ENCODE measurements around the gene RAB11FIP5. TPM values are rescaled to one million over a fixed set of nuclear protein-coding genes. Genes with fewer than 3 reads are reported as not detected.

Gene RAB11FIP5
- total RNA-seq, 1 donor from 2014 or later: 54.7 TPM

- no peak overlapping the region for H3K4me3 Mint-ChIP-seq (ENCODE audit: unreplicated experiment)
- TF ChIP-seq CTCF (IDR thresholded peaks at IDR 0.05): no peak
- peaks cover 10% of the 10 kb centered on the region for H3K36me3 Mint-ChIP-seq (ENCODE audit: low read depth)
- no peaks in the 10 kb centered on the region for H3K4me1 Mint-ChIP-seq (ENCODE audit: low read depth)
- H3K27ac Mint-ChIP-seq (ENCODE audit: unreplicated experiment): no peak overlapping the region
- DNase-seq (ENCODE audit: low spot score): no peak
- no peaks in the 10 kb centered on the region for H3K27me3 Mint-ChIP-seq (ENCODE audit: low read depth)
- H3K9me3 Mint-ChIP-seq (ENCODE audit: low read depth): no peaks in the 10 kb centered on the region
Observed at GRCh38 chr2:73031725-73032701, 80.7 kb downstream of the RAB11FIP5 start.

GRCh38 chr2:73031095-73031678 lies 81.6 kb downstream of the RAB11FIP5 start:
- Mint-ChIP-seq H3K4me3 (ENCODE audit: unreplicated experiment) (no peak overlapping the region), H3K36me3 (ENCODE audit: low read depth) (peaks cover 9% of the 10 kb centered on the region), H3K27ac (ENCODE audit: unreplicated experiment) (no peak overlapping the region), H3K4me1 (ENCODE audit: low read depth) (no peaks in the 10 kb centered on the region), H3K9me3 (ENCODE audit: low read depth) (no peaks in the 10 kb centered on the region), H3K27me3 (ENCODE audit: low read depth) (no peaks in the 10 kb centered on the region)
- no peak for DNase-seq (ENCODE audit: low spot score)
- TF ChIP-seq CTCF (IDR thresholded peaks at IDR 0.05): no peak

- no peak for TF ChIP-seq CTCF (IDR thresholded peaks at IDR 0.05)
- no peak for DNase-seq (ENCODE audit: low spot score)
- no peaks in the 10 kb centered on the region for H3K4me1 Mint-ChIP-seq (ENCODE audit: low read depth)
- no peak overlapping the region for H3K27ac Mint-ChIP-seq (ENCODE audit: unreplicated experiment)
- H3K4me3 Mint-ChIP-seq (ENCODE audit: unreplicated experiment): no peak overlapping the region
- H3K9me3 Mint-ChIP-seq (ENCODE audit: low read depth): no peaks in the 10 kb centered on the region
- no peaks in the 10 kb centered on the region for H3K27me3 Mint-ChIP-seq (ENCODE audit: low read depth)
- peaks cover 7% of the 10 kb centered on the region for H3K36me3 Mint-ChIP-seq (ENCODE audit: low read depth)
Observed at GRCh38 chr2:73028841-73029240, 83.9 kb downstream of the RAB11FIP5 start.

- no peak for DNase-seq (ENCODE audit: low spot score)
- H3K4me1 Mint-ChIP-seq (ENCODE audit: low read depth): no peaks in the 10 kb centered on the region
Observed at GRCh38 chr2:73027340-73027739, 85.4 kb downstream of the RAB11FIP5 start.

More at GRCh38 chr2:73027340-73027739, 85.4 kb downstream of the RAB11FIP5 start:
- Mint-ChIP-seq H3K4me3 (ENCODE audit: unreplicated experiment) (no peak overlapping the region), H3K27me3 (ENCODE audit: low read depth) (no peaks in the 10 kb centered on the region), H3K27ac (ENCODE audit: unreplicated experiment) (no peak overlapping the region), H3K9me3 (ENCODE audit: low read depth) (no peaks in the 10 kb centered on the region), H3K36me3 (ENCODE audit: low read depth) (peaks cover 3% of the 10 kb centered on the region)
- no peak for TF ChIP-seq CTCF (IDR thresholded peaks at IDR 0.05)
